ENCODE data around the gene GCSAM.
A peak's percentile ranks its signal among the peaks of the same experiment; 100 is the strongest.

GCSAM gene

GRCh38 chr3:112129925-112130637 is 3.0 kb downstream of the GCSAM start:
- no peak for DNase-seq (ENCODE audit: low read depth)

GRCh38 chr3:112128843-112129727 is 4.0 kb downstream of the GCSAM start:
- peak; percentile 16 for DNase-seq (ENCODE audit: low read depth)

GRCh38 chr3:112127522-112128494 is 5.2 kb downstream of the GCSAM start:
- DNase-seq (ENCODE audit: low read depth) = no peak

- no peak for DNase-seq (ENCODE audit: low read depth)
Observed at GRCh38 chr3:112126511-112126911, 6.5 kb downstream of the GCSAM start.

- DNase-seq (ENCODE audit: low read depth) = no peak
Observed at GRCh38 chr3:112124907-112125607, 8.0 kb downstream of the GCSAM start.

GRCh38 chr3:112123548-112123947 is 9.5 kb downstream of the GCSAM start:
- DNase-seq (ENCODE audit: low read depth) = no peak

- no peak for DNase-seq (ENCODE audit: low read depth)
Observed at GRCh38 chr3:112122870-112123269, 10.2 kb downstream of the GCSAM start.

GRCh38 chr3:112121577-112122547 is 11.2 kb downstream of the GCSAM start:
- no peak for DNase-seq (ENCODE audit: low read depth)

- no peak for DNase-seq (ENCODE audit: low read depth)
Observed at GRCh38 chr3:112119962-112120836, 12.8 kb downstream of the GCSAM start.

- DNase-seq (ENCODE audit: low read depth) = no peak
Observed at GRCh38 chr3:112117841-112118571, 15.0 kb downstream of the GCSAM start.

GRCh38 chr3:112117415-112117814 is 15.6 kb downstream of the GCSAM start:
- no peak for DNase-seq (ENCODE audit: low read depth)

GRCh38 chr3:112116748-112117186 is 16.3 kb downstream of the GCSAM start:
- no peak for DNase-seq (ENCODE audit: low read depth)

- no peak for DNase-seq (ENCODE audit: low read depth)
Observed at GRCh38 chr3:112115806-112116383, 17.2 kb downstream of the GCSAM start.

GRCh38 chr3:112115161-112115739 is 17.8 kb downstream of the GCSAM start:
- no peak for DNase-seq (ENCODE audit: low read depth)

GRCh38 chr3:112114576-112115160 is 18.4 kb downstream of the GCSAM start:
- DNase-seq (ENCODE audit: low read depth) = no peak

- DNase-seq (ENCODE audit: low read depth) = peak; percentile 36
Observed at GRCh38 chr3:112111785-112112402, 21.2 kb downstream of the GCSAM start.

GRCh38 chr3:112109322-112109721 is 23.7 kb downstream of the GCSAM start:
- no peak for DNase-seq (ENCODE audit: low read depth)

Measured in activated T-helper 9 cell treated with anti-CD3 and anti-CD28 coated beads, Interleukin-2, amount 50 U/mL, for 16 hours (primary cell).